ENCODE data around the gene IL33.

- no peak for TF ChIP-seq EZH2 (IDR thresholded peaks at IDR 0.05; ENCODE audit: insufficient read depth, poor library complexity, severe bottlenecking)
- TF ChIP-seq EZH2phosphoT487 (IDR thresholded peaks at IDR 0.05; ENCODE audit: insufficient read depth, low read depth): no peak
Measured at GRCh38 chr9:6195714-6196360, 19.8 kb upstream of the IL33 start.
